ENCODE data around the gene AGAP5.

AGAP5 gene

GRCh38 chr10:73625004-73625883, 72.7 kb downstream of the AGAP5 start:
- no peak for DNase-seq
